Myocyte (in vitro differentiated cells): ENCODE results near the gene ENDOV. TPM values are rescaled to one million over a fixed set of nuclear protein-coding genes. Genes with fewer than 3 reads are reported as not detected.

Experiments
- DNase-seq: peaks from one replicate; pipeline ENCODE4 v3.0.0-alpha.2; 2012; ENCODE audit warnings: low read depth
- total RNA-seq: library from RNA; depleted of rRNA; stranded (reverse); fragments of >200 nt; gene quantifications from 2 replicates; pipeline ENCODE4 v1.2.3, GENCODE V29; 2014

The ENDOV gene
- total RNA-seq, 1 donor from 2014 or later, result 11.6 TPM

GRCh38 chr17:80447790-80448189, 32.8 kb downstream of the ENDOV start:
- no peak for DNase-seq

GRCh38 chr17:80449194-80449929, 34.4 kb downstream of the ENDOV start:
- DNase-seq, result no peak

- DNase-seq, result no peak
These were observed 35.1 kb downstream of the ENDOV start for GRCh38 chr17:80449930-80450576.

- no peak for DNase-seq
These were observed 36.3 kb downstream of the ENDOV start for GRCh38 chr17:80451104-80451775.

- DNase-seq, result peak; percentile 66
These were observed 37.4 kb downstream of the ENDOV start for GRCh38 chr17:80452173-80452915.

GRCh38 chr17:80453126-80453997, 38.4 kb downstream of the ENDOV start:
- DNase-seq, result no peak

- DNase-seq, result no peak
These were observed 39.1 kb downstream of the ENDOV start for GRCh38 chr17:80453998-80454556.

- DNase-seq, result peak; percentile 97
These were observed 39.8 kb downstream of the ENDOV start for GRCh38 chr17:80454557-80455335.

GRCh38 chr17:80455336-80455710, 40.4 kb downstream of the ENDOV start:
- no peak for DNase-seq

GRCh38 chr17:80455784-80456183, 40.8 kb downstream of the ENDOV start:
- DNase-seq, result no peak

- DNase-seq, result peak; percentile 94
These were observed 41.7 kb downstream of the ENDOV start for GRCh38 chr17:80456465-80457235.

- peak; percentile 24 for DNase-seq
These were observed 42.4 kb downstream of the ENDOV start for GRCh38 chr17:80457236-80457856.

GRCh38 chr17:80458016-80458415, 43.0 kb downstream of the ENDOV start:
- DNase-seq, result no peak

- DNase-seq, result no peak
These were observed 44.3 kb downstream of the ENDOV start for GRCh38 chr17:80459234-80459633.

GRCh38 chr17:80460429-80460834, 45.5 kb downstream of the ENDOV start:
- peak; percentile 69 for DNase-seq

- no peak for DNase-seq
These were observed 46.7 kb downstream of the ENDOV start for GRCh38 chr17:80461528-80462160.

GRCh38 chr17:80463784-80464400, 48.9 kb downstream of the ENDOV start:
- DNase-seq, result no peak
